OCI-LY3 (cell line): Measurements from ENCODE around the gene AGPAT3.

Experiments used
- CTCF ChIP-seq: fragments of 200-600, 300-600 bp; sonication (generic); IDR thresholded peaks from 2 replicates; pipeline ENCODE4 v1.5.1; 2014; ENCODE audit warnings: antibody characterized with exemption, low read length, low read depth
- EZH2phosphoT487 ChIP-seq: fragments of 200-600 bp; shearing (Covaris generic); IDR thresholded peaks from 2 replicates; pipeline ENCODE4 v1.6.1; 2018; ENCODE audit warnings: antibody characterized with exemption, mixed run types, low read depth

- TF ChIP-seq CTCF: no peak
- no peak for TF ChIP-seq EZH2phosphoT487
Measured at GRCh38 chr21:43971992-43972255, 106.9 kb downstream of the AGPAT3 start.
